ENCODE measurements around the gene OR2J3.

GRCh38 chr6:29141606-29142005, 33.7 kb downstream of the OR2J3 start:
- no peak for TF ChIP-seq POLR2A (IDR thresholded peaks at IDR 0.05)
- TF ChIP-seq, protein P1, sequence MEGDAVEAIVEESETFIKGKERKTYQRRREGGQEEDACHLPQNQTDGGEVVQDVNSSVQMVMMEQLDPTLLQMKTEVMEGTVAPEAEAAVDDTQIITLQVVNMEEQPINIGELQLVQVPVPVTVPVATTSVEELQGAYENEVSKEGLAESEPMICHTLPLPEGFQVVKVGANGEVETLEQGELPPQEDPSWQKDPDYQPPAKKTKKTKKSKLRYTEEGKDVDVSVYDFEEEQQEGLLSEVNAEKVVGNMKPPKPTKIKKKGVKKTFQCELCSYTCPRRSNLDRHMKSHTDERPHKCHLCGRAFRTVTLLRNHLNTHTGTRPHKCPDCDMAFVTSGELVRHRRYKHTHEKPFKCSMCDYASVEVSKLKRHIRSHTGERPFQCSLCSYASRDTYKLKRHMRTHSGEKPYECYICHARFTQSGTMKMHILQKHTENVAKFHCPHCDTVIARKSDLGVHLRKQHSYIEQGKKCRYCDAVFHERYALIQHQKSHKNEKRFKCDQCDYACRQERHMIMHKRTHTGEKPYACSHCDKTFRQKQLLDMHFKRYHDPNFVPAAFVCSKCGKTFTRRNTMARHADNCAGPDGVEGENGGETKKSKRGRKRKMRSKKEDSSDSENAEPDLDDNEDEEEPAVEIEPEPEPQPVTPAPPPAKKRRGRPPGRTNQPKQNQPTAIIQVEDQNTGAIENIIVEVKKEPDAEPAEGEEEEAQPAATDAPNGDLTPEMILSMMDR (IDR thresholded peaks at IDR 0.05 in 4 of 5, conservative IDR thresholded peaks at IDR 0.05 in 1 of 5), result no peak

Data from gastrocnemius medialis (tissue), 4 donors.